ENCODE results near the gene XPNPEP1.
A peak's percentile ranks its signal among the peaks of the same experiment; 100 is the strongest.

Gene XPNPEP1

DNA sequence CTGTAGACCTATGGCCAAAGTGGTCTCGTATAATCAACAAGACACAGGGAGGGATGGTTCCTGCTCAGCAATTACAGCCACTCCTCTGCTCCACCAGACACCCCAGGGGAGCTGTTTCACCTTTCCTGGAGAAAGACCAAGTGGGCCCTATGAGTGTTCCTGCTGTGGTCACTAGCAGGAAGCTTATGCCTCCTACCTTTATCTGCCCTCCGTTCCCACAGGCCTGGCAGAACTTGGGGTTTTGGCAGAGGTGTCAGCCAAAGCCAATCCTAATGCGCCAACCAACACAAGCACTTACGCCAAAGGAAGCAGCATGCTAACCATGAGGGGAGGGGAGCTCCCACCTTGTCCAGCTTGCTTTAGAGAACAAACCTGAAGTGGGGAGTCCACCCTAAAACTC, 31.2 kb downstream of the XPNPEP1 start:
- DNase-seq: no peak

GRCh38 chr10:109891105-109891504, 32.2 kb downstream of the XPNPEP1 start:
- DNase-seq: no peak

DNA sequence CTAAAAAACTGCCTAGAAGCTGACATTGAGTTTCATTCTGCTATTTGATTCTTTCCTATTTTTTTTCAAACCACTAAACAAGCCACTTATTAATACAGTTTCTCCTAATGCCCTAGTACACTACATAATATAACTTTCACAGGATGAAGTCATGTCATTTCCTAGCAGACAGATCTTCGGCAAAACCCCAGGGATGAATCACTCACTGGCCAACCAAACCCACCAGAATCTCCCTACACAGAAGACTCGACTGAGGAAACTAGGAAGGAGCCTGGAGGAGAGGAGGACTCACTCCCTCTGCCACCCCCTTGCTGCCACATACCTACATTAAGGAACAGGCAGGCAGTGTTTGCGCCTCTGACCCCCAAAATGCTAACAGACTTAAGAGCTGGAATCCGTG, 33.4 kb downstream of the XPNPEP1 start:
- no peak for DNase-seq

DNA sequence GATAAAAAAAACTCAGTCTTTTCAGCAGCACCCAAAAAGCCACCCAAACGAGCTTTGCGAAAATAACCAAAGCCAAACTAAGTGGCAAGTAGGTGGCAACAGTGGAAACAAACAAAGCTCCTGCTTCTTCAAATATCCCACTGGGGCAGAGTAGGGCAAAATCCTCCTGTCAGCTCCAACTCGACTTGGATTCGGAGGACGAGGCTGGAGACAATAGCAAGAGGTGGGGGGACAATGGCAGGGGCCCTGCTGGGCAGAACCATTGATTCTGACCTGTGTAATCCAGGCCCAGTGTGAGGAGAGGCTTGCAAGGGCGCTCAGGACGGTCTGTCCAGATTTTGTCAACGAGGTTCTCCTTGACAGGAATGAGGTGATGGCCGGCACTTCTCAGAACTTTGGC, 35.5 kb downstream of the XPNPEP1 start:
- DNase-seq: no peak

DNA sequence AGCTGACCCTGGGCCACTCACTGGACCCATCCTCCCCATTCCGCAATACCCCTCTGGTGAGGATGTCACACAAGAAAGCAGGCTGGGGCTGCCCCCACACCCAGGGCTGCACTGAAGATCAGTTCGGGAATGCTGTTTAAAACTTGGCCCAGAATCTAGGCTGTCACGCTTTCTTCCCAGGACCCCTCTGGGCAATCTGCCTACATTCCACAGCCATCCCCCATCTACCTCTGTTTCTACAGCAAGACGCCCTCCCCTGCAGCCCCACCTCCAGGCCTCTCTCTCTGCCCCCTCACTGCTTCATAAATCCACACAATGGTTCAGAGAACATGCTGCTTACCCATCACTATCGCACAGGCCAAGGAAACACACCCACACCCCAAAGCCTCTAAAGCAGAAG, 36.1 kb downstream of the XPNPEP1 start:
- no peak for DNase-seq

GRCh38 chr10:109886781-109887140, 36.5 kb downstream of the XPNPEP1 start:
- no peak for DNase-seq

DNA sequence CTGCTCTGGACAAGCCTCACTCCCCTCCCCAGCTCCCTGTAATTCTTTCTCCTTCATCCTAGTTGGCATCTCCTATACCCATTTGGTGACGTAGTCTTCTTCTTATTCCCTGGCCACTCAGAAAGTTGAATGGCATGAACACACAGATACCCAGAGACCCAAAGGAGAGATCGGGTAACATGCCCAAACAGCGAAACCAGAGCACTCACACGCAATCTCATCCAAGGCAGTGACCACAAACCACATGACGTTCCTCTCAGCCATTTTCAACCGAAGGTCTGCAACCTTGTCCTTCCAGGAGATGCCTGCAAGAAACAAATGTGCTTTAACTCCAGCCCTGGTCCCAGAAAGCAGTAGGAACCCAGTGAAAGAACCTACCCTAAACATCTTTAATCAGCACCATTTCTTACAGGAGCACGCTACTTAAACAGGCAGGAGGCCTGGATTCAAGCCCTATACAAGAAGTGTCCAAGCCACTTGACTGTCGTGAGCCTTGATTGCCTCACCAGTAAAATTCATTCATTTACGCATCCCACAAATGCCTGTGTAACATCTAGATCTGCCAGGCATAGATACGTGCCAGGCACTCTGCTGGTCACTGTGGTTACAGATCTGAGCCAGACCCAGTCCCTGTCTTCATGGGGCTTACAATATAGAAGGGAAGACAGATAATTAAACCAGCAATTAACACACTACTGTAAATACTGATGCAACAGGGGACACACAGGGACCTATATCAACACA, 37.1 kb downstream of the XPNPEP1 start:
- no peak for DNase-seq

DNA sequence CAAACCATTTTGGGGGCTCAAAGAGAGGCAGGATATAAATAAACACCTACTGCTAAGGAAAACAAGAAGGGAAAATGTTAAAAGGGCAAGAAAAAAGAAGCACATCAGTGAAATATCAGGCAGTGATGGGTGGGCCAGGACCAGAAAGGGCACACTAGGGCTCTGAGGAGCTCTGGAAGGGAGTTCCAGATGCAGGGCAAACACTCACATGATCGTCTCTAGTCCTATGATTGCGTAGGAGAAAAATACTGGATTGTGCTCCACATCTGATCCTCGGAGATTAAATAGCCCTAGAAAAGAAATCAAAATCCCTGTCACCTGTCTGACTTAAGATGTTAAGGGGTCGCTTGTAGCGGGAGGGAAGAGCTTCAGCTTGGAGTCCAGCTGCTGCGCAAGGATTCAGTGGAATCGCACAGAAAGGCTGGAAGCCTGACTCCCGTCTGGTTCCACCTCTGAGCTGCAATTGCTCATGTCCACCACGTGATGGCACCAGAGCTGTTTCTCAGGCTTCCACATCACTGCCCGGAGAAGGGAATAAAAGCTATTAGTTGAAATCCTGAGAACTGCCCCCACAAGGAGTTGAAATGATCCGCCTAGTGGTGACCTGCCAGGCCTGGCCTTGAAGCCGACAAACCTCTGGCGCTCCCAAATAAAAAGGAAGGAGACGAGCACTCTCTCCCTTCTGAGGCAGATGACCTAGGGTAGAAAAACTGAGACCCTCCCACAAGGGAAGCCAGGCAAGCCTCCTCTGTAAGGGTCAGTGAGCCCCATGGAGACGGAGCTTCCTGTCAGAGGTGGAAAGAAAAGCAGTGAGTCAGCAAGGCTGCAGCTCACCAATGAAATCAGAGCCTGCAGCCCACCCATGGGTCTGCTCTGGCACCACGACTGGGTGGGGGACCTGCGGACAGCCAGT, 39.2 kb downstream of the XPNPEP1 start:
- DNase-seq: peak; percentile 58

- no peak for DNase-seq
Observed at GRCh38 chr10:109882251-109883057, 40.9 kb downstream of the XPNPEP1 start.

DNA sequence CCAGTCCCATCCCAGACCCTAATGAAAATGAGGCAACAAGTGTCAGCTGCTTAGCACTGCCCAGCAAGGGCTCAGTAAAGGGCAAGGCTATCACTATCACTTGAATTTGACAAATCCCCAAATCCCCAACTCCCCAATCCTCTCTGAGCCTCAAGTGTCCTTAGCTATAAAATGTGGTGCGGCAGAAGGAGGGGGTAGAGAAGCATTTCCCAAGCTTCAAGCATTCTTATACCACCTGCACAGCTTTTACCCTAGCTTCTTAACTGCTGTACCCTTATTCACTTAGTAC, 41.6 kb downstream of the XPNPEP1 start:
- no peak for DNase-seq

DNA sequence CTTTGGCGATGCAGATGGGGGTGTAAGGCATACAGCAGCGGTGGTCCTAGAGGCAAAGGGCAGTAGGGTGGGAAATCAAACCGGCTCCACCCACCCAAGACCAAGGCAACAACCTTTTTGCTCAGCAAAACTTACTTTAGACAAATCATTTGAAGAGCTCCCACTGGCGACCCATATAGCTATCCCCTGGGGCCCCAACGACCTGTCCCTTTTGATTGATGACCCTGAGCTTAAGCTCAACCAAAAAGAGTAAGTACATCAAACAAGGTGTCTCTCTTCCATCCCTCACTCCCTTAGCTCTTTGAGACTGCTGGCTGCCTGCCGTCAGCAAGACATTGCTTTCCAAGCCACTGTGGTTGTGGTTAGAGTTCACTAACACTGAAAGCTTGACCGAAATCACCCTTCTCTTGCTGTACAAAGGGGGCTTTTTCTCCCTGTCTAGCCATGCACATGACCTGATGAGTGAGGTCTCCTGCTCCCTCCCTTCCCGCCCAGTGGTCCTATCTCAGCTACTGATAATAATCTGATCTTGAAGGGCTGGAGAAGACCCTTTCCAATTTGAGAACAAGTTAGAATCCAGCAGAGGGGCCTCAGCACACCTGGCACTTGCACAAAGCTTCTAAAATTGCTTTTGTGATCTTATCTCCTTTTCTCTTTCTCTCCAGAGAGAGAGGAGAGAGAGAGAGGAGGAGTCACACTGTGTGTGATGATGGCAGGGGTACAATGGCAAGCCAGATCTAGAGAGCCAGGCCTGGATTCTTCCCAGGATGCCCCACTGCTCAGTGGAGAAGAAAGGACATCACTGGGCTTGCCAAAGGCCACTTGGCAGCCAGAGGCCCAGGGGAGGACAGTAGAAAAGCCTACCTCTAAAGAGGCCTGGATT, 42.2 kb downstream of the XPNPEP1 start:
- no peak for DNase-seq

DNA sequence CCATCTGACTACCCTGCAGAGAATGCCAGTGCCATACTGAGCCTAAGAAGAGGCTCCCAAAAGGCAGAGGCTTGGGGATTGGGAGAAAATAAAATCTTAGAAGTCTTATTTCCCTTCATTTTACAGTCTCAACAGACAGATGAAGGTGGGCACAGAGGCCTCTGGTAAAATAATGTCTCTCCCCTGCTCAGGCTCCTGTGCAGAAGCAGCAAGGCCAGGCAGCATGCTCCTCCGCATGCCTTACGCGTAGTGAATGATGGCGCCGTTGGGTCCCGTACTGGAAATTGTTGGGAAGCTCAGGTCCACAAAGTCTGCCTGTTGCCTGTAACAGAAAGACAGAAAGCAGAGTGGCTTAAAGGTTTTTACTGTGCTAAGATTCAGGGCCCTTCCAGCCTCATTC, 45.8 kb downstream of the XPNPEP1 start:
- no peak for DNase-seq

GRCh38 chr10:109875828-109876821, 47.2 kb downstream of the XPNPEP1 start:
- no peak for DNase-seq

DNA sequence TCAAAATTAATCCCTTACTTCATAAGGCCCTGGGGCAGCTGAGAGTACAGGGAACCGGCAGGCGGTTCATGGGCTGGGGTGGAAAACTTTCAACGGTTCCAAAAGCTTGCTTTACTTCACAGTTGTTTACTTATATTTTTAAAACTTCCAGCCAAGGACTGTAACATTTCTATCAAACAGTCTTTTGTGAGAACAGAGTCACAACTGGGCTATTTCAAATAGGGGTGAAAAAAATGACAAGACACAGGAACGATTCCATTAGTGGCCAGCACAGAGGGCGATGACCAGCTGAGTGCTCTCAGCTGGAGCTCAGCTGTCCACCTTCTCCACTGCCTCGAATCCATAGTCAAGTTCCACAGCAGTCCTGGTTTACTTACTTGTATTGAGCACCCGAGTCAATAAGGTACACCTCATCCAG, 48.2 kb downstream of the XPNPEP1 start:
- DNase-seq: no peak

DNA sequence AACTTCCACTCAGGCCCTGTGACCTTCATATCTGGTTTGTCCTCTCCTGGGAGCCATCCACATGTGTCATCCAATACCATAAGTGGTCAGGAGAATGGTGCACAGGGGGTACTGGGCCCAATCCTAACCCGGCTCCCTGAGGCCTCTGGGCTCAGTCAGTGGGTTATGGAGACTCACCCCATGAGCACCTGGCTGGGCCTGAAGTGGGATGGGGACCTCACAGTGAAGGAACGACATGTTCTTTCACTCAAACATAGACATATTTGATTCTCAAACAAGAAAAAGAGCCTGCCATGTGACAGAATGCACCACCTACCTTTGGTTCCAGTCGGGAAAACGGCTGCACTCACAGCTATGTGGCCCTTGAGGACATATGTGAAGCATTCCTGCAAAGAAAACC, 51.8 kb downstream of the XPNPEP1 start:
- DNase-seq: no peak

- no peak for DNase-seq
Observed at GRCh38 chr10:109866995-109867635, 56.2 kb downstream of the XPNPEP1 start.

DNA sequence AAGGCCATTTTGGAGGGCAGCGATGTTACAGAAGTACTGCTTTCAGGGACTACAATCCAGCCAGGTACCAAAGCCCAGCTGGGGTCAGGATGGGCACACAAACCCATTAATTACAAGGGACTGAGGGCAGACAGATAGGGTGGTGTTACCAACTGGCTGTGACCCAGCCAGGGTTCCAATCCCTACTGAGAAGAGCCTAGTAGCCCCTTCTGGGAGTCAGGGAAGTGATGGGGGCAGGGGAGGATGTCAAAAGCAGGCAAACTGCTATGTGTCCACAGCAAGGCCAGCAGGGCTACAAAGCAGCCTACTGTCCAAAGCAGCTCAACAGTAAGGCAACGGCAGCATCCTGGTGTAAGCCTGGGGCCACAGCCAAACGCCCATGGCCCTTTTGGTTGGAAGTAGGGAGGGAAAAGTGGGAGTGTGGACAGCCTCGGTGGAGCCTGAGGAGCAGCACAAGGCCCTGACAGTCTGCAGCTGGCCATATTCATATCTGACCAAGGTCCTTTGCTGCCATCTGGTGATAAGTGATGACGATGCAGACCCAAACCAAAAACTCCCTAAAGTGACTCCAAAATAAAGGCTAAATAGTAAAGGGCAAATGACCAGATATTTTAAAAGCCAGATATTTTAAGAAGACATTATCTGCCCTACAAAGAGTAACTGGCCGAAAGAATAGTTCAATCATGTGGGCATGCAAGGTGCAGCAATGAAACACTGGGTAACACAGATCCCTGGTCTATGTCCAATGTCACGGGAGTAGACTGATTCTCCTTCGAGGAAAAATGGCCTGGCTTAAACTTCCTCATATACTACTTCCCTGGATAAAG, 56.9 kb downstream of the XPNPEP1 start:
- DNase-seq: no peak

- no peak for DNase-seq
Observed at GRCh38 chr10:109863775-109864174, 59.5 kb downstream of the XPNPEP1 start.

DNA sequence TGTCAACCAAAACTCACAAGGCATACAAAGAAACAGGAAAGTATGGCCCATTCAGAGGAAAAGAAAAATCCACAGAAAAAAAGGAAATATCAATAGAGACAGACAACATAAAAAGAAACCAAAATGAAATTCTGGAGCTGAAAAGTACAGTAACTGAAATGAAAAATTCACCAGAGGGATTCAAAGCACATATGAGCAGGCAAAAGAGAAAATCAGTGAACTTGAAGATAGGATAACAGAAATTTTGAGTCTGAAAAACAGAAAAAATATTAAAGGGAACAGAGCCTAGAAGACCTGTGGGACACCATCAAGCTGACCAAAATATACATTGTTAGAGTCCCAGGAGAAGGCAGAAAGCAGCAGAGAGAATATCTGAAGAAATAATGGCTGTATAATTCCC, 60.6 kb downstream of the XPNPEP1 start:
- no peak for DNase-seq

DNA sequence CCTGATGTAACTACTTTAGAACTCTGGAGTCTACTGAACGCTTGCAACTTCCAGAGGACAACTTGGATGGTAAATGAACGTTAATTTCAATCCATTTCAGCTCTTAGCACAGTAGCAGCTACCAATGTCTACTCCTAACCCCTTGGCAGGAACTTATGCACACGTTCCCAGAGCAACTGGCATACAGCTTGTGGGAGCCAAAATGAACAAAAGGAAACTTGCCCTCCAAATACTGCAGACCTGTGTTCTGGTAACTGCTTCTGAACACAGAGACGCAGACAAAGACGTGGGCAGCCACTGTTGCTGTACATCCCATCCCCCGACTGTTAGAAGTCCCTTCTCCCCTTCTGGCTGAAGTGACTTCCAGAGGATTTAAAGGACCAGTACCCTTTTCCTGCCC, 61.3 kb downstream of the XPNPEP1 start:
- DNase-seq: no peak
